NCI-H1105 (cell line): Measurements from ENCODE around the gene RNU1-1.
"Not testable (repeated sequence)": the region's sequence is repeated elsewhere in the genome, so short reads cannot be mapped to it uniquely, and the experiment has no call there.

Experiments used
- DNase-seq: peaks from one replicate; lab custom pipeline; 2025; lab: John Stamatoyannopoulos, UW

Gene RNU1-1

DNA sequence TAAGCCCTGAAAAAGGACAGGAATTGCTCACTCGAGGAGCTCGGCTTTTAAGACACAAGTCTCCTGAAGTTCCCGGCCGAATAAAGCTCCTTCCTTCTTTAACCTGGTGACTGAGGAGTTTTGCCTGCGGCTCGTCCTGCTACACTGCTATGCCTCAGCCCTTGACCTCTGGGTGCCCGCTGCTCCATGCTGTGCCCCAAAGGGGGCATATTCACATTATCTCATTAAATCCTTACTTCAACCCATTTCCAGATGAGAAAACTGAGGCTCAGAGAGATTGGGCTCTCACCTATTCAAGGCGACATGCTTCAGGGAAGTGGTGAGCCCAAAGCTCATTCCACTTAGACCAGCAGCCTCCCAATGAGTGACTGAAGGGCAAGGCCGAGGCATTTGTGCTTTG, 20.4 kb downstream of the RNU1-1 start:
- DNase-seq: not testable (repeated sequence)

DNA sequence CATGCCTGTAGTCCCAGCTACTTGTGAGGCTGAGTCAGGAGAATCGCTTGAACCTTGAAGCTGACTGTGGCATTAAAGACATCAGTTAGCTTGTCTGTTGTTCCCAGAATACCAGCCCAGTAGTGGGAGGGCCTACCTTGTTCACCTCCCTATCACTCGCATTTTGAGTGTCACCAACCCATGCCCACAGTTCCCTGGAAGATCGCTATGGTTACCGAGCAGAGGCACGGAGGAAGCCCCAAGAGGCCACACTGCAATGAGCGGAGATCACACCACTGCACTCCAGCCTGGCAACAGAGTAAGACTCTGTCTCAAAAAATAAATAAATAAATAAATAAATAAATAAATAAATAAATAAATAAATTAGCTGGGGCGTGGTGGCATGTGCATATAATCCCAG, 21.1 kb downstream of the RNU1-1 start:
- DNase-seq: not testable (repeated sequence)

DNA sequence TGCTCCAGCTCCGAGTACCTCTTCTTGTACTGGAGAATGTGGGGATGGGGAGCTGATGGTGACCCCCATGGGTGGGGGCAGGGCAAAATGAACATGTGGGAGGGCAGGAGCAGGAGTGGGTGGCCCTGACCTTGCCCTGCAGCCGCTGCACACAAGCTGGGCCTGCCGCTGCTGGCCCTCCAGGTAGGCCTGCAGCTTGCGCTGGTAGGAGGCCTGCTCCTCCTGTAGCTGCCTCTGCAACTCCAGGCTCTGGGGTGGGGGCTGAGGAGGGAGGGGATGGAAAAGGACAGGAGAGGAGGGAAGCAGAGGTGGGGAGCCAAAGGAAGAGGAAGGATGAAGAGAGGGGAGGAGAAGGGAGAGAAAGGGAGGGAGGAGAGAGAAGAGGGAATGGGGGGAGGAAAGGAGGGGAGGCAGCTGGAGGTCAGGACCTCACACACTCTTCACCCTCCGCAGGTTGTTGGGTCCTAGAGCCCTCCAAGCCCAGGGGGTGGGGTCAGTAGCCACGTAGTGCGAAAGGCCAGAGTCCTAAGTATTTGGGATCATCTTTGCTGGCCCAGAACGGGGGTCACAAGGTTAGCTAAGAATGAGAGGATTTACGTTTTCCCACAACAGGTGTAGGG, 22.9 kb downstream of the RNU1-1 start:
- DNase-seq: no peak

DNA sequence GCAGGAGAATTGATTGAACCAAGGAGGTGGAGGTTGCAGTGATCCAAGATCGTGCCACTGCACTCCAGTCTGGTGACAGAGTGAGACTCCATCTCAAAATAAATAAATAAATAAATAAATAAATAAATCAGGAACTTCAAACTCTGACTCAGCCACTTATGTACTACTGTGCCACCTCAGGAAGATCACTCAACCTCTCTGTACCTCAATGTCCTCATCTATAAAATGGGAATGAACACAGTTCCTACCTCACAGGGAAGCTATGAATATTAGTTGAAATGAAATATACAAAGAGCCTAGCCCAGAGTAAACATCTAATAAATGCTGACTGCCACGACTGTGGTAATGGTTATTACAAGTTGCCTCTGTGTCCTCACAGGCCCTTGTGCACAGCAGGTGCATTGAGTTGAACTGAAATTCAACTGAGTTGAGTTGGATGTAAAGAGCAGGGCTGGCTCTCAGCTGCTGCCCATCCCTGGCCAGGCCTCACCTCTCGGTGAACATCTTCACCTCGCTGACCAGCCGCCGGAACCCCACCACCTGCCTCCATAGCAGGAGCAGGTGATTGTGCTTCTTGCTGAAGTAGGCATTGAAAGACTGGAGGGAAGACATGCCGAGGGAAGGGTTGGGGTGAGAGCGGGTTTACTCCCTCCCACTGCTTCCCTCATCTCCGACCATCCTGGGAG, 24.7 kb downstream of the RNU1-1 start:
- DNase-seq: not testable (repeated sequence)

DNA sequence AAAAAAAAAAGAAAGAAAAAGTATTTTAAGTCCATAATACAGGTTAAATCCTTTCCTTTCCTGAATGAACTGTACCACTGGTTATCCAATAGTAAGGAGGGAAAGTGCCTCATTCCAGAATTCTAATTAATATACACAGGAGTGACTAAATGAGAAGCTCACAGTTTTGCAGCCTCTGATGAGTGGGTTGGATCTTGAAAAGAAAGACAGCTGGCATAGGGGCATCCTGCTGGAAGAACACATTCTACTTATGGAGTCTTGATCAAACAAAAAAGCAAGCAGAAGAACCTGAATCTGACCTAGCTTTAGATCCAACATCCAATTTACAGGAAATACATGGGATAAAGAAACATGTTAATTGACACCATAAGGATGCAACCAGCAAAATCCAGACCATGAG, 27.1 kb downstream of the RNU1-1 start:
- not testable (repeated sequence) for DNase-seq

DNA sequence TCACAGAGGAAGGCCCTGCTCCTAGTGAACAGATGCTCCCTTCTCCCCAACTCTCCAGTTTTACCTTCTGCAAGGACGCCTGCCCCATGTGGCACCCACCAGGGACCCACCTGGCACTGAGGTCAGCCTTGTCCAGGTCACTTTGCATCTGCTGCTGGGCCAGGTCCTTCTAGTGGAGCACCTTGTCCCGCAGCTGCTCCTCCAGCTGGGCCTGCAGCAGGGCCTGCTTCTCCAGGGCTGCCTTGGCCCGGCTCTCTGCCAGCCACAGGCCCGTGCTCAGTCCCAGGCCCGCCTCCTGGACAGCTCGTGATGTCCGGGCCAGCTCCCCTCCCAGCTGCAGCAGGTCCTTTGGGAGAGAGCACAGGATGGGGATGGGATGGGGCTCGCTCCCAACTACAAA, 27.8 kb downstream of the RNU1-1 start:
- not testable (repeated sequence) for DNase-seq

DNA sequence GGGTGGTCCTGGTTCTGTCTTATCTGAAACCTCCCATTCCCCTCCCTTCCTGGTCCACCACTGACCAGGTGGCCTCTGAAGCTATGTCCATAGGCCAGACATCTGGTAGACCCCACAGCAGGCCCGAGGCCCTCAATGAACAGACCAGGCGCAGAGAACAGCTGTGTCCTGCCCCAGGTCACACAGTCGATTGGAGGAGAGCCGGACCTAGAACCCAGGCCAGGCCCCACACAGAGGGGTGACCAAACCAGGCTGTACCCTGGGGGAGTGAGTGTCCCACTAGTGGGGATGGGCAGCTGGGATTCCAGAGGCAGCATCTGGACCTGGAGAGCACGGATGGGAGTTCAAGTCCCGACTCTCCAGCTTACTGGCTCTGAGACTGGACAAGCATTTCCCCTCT, 29.2 kb downstream of the RNU1-1 start:
- DNase-seq: no peak

DNA sequence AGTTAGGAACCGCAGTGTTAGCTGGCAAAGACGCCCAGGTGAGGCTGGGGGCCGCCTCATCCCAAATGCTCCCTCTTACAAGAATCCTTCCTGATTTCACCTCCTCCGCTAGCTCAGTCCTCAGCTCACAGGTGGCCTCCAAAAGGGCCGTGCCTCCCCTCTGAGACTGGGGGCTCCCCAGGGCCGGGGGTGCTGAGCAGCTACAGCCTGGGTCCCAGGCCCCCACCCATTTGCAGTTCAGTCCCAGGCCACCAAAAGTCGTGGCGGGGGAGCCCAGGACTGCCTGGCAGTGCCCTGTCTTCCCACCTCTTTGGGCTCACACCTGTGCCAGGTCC, 29.6 kb downstream of the RNU1-1 start:
- no peak for DNase-seq

DNA sequence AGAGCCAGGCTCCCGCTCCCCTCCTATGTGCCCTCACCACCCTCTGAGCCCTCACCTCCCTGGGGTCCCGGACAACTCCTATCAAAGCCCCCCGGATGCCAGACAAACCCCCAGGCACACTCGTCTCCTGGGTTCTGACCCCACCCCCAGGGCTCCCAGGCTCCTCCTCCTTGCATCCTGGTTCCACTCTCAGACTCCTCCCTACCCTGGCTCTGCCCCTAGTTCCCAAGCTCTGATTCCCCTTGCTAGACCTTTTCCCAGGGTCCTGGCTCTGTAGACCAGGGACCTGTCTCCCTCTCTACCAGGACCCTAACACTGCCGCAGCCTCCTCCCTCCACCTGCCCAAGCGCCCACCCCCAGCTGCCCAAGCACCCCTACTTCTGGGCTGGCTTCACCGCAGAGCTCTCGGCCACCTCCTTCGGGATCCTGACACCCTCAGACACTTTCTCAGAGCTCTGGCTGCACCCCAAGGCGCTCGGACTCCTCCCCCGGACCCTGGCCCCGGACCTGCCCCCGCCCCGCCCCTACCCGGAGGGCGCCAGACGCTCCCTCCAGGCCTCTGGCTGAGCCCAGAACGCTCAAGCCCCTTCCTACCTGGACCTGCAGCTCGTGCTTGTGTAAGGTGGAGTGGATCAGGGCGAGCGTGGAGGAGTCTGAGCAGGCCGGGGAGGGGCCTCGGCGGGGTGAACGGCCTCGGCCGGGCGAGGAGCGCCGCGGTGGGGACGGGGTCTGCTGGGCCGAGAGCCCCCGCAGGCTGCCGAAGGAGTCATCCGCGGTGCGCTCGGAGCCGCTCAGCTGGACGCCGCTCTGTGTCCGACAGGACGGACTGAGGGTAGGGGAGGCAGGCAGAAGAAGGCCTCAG, 30.2 kb downstream of the RNU1-1 start:
- DNase-seq: not testable (repeated sequence)

DNA sequence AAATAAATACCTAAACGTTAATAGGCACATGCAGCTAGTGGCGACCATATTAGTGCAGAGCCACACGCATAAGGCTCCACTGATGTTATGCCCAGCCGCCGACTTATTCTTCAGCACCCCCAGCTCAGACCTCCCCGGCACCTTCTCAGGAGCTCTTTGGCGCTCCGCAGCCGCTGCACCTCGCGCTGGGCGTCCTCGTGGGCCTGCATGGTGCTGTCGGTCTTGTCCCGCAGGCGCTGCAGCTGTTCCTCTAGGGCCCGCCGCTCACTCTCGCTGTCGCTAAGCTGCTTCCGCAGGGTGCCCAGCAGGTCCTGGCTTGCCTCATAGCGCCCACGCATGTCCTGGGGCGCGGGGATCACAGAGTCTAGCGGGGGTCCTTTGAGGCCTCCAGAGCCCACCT, 30.9 kb downstream of the RNU1-1 start:
- DNase-seq: not testable (repeated sequence)

DNA sequence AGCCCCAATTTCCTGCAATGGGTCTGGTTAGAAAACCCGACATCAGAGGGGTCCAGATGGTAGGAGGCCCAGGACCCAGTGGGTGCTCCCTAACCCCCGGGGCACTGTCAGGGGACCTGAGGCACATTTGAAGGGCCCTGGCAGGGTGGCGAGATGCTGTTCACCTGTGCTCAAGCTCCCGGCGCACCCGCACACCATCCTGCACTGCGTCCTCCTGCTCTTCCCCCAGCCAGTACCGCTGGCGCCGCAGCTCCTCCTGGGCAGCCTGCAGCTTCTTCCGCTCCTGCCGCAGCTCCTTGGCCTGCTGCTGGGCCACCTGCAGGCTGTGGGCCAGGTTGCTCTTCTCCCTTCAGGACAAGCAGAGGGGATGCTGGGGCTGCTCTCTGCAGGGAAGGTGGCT, 36.0 kb downstream of the RNU1-1 start:
- DNase-seq: no peak

DNA sequence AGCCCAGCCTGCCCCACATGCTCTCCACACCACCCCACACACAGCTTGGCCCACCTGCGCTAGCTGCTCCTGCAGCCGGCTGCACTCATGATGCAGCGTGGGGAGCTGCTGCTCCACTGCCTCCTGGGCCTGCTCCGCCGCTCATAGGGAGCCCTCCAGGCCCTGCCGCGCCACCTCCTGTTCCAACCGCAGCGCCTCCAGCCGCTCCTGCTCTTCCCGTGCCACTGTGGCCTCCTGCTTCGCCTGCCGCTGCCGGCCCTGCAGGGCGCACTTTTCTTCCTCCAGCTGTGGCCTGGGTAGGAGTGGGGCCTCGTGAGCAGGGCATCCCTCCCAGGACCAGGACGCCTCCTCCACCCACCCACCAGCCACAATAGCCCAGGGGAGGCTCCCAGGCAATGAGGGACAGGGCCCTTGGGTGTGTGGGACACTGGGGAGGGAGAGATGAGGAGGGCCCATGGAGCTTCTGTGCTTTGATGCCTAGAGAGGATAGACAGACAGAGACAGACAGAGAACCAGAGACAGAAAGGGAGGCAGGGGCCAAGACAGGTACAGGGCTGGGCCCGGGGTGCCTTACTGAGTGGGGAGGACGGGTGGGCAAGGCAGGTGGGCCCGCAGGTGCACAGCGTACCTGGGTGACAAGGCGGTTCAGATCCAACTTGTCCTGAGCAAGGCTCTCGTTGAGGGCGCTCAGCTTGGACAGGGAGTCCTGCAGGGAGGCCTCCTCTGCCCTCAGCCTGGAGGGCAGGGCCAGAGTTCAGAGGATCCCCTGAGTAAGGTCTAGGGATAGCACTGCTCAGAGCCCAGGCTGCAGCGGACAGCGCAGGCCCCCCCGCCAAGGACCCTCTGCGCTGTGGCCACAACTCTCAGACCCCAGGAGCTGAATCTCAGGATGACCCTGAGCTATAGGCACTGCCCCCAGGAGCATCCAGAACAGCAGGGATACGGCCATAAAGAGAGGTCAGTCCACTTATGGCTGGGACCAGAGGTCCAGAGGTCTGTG, 38.0 kb downstream of the RNU1-1 start:
- DNase-seq: not testable (repeated sequence)

DNA sequence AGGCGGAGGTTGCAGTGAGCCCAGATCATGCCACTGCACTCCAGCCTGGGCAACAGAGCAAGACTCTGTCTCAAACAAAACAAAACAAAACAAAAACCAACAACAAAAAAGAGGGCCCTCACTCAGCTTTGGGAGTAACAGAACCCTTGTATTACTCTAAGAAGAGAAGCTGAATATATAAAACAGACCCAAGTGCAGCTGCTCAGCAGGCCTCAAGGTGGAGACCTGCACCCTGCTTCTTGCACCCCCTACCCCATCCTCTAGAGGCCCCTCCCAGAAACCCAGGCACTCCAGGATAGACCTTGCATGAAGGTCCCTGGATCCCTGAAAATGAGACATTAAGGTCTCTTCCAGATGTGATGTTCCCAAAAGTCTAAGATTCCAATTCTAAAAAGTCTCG, 39.2 kb downstream of the RNU1-1 start:
- not testable (repeated sequence) for DNase-seq

DNA sequence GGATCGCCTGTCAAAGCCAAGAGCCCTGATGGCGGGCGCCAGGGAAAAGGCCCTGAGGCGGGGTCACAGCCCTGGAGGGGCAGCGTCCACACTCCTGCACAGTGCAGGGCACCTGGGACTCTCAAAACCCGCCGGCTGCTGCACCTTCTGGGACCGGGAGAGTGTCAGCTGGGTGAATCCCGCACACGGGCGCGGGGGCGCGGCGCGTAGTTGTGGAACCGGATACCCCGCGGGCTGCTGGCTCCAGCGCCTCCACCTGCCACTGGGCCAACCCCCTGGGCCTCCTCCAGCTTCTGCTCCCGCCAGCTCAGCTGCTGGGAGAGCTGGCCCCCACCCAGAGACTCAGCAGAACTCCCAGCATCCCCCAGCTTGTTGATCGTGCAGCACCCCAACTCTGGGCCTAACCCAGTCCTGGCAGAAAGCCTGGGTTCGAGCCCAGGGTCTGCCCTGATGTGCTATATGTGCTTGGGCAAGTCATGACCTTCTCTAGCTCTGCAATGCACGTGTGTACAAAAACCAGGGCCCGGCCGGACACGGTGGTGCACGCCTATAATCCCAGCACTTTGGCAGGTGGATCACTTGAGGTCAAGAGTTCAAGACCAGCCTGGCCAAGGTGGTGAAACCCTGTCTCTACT, 39.8 kb downstream of the RNU1-1 start:
- DNase-seq: no peak

DNA sequence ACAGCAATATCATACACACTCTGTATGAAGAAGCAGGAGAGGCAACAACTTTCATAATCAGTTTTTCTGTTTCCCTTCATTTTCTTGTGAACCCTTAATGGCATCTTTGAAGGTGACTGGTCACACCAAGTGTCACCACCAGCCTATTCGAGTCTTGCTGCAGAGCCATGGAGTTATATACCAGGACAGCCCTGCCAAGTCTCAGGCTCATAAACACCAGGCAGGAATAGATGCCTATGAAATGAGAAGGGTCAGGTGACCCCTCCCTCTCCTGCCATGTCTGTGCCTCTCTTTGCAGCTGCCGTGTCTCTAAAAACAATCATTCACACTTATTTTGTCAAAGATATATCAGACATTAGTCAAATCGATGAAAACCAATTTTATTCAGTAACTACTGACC, 45.5 kb downstream of the RNU1-1 start:
- DNase-seq: no peak

DNA sequence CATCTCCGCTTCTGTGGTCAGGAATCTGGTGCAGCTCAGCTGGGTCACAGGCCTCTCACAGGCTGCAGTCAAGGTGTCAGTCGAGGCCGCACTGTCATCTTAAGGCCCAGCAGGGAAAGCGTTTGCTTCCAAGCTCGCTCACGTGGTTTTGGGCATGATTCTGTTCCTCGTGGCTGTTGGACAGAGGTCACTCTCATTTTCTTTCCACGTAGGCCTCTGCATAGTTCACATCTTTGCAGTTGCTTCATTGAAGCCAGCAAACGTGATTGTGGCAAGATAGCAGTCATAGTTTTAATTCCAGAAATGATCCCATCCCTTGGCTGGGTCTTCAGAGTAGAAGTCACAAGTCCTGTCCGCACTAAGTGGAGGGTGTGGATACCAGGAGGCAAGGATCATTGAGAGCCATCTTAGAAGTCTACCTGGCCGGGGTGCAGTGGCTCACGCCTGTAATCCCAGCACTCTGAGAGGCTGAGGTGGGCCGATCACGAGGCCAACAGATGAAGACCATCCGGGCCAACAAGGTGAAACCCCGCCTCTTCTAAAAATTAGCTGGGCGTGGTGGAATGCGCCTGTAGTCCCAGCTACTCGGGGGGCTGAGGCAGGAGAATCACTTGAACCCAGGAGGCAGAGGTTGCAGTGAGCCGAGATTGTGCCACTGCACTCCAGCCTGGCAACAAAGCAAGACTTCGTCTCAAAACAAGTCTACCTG, 49.0 kb downstream of the RNU1-1 start:
- no peak for DNase-seq
